Fibroblast of mammary gland (primary cell): ENCODE results near the gene GPR153.

ENCODE experiments used
- DNase-seq: peaks from one replicate; pipeline ENCODE4 v3.0.0-alpha.2; 2010; ENCODE audit warnings: low read depth
- H3K4me3 ChIP-seq: 2 replicates; pipeline ENCODE4 v1.5.1; 2011; ENCODE audit warnings: low read depth, mild to moderate bottlenecking, low read length, moderate library complexity; ENCODE audit not compliant: control insufficient read depth
- CTCF ChIP-seq: conservative IDR thresholded peaks from 2 replicates; pipeline ENCODE4 v1.5.1; 2011; ENCODE audit warnings: low read depth, low read length, inconsistent platforms; ENCODE audit not compliant: control insufficient read depth, insufficient read depth

The GPR153 gene

GRCh38 chr1:6302568-6302967 lies 41.7 kb upstream of the GPR153 start:
- TF ChIP-seq CTCF, result no peak
- DNase-seq, result no peak
- no peak overlapping the region for H3K4me3 ChIP-seq

GRCh38 chr1:6301526-6301925 lies 40.6 kb upstream of the GPR153 start:
- peak; percentile 8 for DNase-seq
- no peak for TF ChIP-seq CTCF

GRCh38 chr1:6300342-6301048 lies 39.6 kb upstream of the GPR153 start:
- TF ChIP-seq CTCF, result no peak
- H3K4me3 ChIP-seq, result no peak overlapping the region
- peak; percentile 19 for DNase-seq

More at GRCh38 chr1:6301526-6301925, 40.6 kb upstream of the GPR153 start:
- H3K4me3 ChIP-seq, result no peak overlapping the region

- TF ChIP-seq CTCF, result no peak
- H3K4me3 ChIP-seq, result no peak overlapping the region
- DNase-seq, result no peak
Observed at GRCh38 chr1:6299557-6300165, 38.8 kb upstream of the GPR153 start.

GRCh38 chr1:6298940-6299465 lies 38.1 kb upstream of the GPR153 start:
- no peak for TF ChIP-seq CTCF
- DNase-seq, result no peak
- H3K4me3 ChIP-seq, result no peak overlapping the region

GRCh38 chr1:6298530-6298929 lies 37.6 kb upstream of the GPR153 start:
- no peak for DNase-seq
- no peak for TF ChIP-seq CTCF
- H3K4me3 ChIP-seq, result no peak overlapping the region
